Hematopoietic multipotent progenitor cell (in vitro differentiated cells): Measurements from ENCODE around the gene GPR137B. TPM values are rescaled to one million over a fixed set of nuclear protein-coding genes. Genes with fewer than 3 reads are reported as not detected.

ENCODE experiments used
- DNase-seq, 3 donors: peaks; one replicate each; pipeline ENCODE4 v3.0.0-alpha.2; 2011 to 2015; ENCODE audit warnings: low read depth in 2 of 3, low spot score in 2 of 3
- total RNA-seq: library from RNA; depleted of rRNA; stranded (reverse); fragments of >200 nt; gene quantifications from one replicate; pipeline ENCODE4 v1.2.3, GENCODE V29; 2012

GPR137B gene
- total RNA-seq, 1 donor: 11.6 TPM

DNA sequence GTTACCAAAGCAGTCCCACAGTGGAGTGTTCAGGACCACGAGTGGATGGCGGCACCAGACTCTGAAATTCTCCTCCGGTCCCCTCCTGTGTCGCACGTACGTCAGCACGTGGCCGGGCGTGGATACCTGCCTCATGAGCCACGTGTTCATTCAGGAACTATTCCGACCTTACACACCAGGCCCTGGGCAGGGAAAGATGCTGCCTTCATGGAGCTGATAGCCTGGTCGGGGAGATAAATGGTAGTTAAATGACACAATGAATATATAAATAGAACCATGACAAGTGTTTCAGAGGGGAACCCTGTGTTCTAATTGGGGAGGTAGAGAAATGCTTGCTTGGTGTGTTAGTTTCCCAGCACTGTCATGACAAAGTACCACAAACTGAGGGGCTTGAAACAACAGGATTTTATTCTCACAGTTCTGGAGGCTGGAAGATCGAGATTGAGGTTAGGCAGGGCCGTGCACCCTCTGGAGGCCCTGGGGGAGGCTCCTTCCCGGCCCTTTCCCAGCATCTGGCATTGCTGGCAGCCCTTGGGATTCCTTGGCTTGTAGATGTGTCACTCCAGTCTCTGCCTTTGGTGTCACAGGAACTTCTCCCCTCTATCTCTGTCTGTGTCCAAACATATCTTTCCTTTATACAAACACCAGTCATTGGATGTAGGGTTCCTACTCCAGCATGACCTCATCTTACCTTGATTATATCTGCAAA is 28.9 kb upstream of the GPR137B start:
- no peak for DNase-seq

DNA sequence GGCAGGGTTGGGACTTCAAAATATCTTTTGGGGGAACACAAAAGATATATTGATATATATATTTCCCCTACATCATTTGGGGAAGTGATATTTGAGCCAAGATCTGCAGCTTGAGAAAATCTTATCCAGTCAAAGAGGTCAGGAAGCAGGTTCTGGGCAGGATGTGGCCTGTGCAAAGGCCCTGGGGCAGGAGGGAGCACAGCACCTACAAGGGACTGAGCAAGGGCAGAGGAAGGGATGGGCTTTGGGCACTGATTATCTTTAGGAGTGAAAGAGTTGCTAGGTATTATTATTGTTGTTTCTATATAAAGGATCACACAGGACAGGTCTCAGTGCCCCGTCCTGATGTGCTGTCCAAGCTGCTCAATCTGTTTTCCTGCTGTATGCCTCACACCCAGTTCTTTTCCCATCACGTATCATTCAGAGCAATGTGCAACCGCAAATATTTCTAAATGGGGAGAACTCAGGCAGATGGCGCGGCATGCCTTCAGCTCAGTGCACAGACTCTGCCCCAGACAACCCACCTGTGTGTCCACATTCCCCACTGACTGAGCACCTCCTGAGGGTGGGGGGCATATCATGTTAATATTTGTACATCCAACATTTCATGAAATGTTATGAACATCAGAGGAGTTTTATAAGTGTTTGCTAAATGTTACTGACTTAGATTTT is 28.1 kb upstream of the GPR137B start:
- DNase-seq: no peak

GRCh38 chr1:236117710-236118109 is 24.6 kb upstream of the GPR137B start:
- no peak for DNase-seq

DNA sequence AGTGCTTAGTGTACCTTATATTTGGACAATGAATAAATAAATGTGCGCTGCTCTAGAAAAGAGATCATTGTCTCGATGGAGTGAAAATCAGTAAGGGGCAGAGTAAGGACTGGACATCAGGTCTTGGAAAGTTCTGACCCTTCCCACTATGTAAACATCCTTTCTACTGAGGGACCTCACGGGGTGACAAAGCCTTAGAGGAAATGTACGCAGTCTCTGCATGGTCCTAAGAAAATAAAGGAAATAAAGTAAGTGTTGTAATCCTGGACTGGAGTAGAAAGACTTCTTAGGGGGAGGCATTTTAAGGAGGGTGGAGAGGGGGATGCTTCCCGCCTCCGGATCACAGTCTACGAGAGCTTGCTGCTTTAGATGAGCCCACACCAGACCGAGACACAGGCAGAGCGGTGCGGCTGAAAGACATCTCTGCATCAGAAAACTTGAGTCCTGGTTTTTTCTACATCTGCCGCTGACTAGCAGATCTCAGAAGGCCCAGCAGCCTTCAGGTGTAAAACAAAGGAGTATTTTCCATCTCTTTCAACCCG is 22.3 kb upstream of the GPR137B start:
- no peak for DNase-seq

DNA sequence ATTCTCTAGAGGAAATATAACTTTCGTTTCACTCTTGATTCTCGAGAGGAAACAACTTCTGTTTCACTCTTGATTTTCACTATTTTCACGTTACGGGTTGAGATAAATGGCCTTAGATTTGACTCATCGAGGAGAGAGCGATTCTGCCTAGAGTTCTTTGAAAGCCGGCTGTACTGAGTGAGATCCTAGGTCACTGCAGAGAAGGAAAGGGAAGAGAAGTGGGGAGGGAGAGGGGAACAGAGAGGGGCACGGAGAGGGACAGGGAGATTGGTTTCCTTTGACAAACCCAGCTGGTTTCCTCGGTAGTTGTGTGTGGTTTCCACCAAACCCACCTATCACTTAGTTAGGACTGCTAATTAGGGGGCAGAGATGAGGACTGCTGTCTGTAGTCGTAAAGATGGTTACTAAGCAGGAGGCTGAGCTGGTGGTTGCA is 21.6 kb upstream of the GPR137B start:
- peak in 2 of 3 donors; percentile 18 to 52 for DNase-seq

DNA sequence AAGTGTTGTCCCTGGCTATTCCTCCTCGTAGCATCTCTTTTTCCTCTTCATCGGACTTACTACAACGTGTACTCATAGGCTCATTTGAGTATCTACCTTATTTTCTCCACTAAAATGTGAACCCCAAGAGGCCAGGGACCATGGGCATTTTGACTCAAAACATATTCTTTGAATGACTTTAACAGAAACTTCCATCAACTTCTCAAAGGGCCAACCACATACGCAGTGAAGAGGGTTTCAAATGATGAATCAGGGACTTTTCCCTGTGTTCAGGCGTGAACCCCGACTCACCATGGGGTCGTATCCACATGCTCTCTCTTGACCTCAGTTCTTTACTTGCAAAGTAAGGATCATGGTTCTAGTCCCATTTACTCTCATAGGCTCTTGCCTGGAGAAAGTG is 20.2 kb upstream of the GPR137B start:
- DNase-seq: no peak

GRCh38 chr1:236123563-236123962 is 18.8 kb upstream of the GPR137B start:
- DNase-seq: no peak

DNA sequence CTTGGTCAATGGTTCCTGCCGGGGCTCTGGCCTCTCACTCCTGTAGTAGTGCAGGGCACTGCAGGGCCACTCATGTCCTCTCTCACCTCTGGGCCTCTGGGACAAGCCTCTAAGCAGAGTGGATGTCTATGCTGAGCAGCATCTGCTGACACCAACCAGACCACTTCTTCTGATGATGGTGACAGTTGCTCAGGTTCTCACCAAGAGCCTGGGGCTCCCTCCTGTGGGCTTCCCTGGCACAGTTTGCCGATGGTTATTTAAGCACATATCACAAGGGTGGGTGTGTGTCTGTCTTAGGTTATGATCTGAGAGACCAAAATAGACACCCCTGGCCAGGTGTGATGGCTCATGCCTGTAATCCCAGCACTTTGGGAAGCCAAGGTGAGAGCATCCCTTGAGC is 17.4 kb upstream of the GPR137B start:
- DNase-seq: peak in 2 of 3 donors; percentile 18 to 41

GRCh38 chr1:236127045-236127444 is 15.3 kb upstream of the GPR137B start:
- no peak for DNase-seq

DNA sequence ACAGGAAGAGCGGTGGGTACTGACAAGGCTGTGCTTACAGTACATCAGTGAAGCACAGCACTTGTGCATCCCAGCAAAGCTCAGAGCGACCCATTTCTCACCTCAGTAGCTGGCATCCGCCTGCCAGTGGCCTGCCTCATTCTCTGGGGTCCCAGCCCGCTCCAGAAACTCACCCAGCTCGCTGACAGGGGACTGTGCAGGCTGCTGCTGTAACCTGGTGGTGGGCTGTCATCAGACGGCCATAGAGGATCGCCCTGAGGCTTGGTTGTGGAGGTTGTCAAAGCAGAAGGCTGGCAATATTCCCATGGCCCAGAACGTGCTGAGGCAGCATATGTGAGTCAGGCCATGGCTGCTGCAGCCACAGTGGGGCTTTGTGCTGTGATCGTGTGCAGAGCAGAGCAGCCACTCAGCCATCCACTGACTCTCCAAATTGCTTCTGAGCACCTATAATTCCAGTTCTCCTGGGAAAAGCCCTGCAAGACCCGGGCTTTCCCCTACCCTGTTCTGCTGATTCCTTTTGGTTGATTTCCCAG is 13.6 kb upstream of the GPR137B start:
- DNase-seq: no peak

- no peak for DNase-seq
Measured at GRCh38 chr1:236129306-236129705, 13.0 kb upstream of the GPR137B start.

- no peak for DNase-seq
Measured at GRCh38 chr1:236130372-236130771, 12.0 kb upstream of the GPR137B start.

DNA sequence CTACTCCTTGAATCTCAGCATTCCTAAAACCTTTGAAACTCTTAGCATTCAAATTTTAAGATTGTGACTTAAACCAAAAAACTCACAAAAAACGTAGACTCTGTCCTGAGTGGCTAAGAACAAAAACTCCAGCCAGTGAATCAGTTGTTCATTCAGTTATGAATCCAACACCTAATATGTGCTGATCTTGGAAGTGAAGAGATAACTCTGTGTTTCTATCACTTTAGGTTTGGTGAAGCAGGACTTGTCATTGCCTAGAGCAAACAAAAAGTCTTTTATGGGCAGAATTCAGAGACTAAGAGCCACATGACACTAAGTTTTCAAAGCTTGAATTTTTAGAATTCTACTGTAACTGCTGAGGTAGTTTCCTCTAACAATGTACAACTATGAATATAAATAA is 10.4 kb upstream of the GPR137B start:
- no peak for DNase-seq

DNA sequence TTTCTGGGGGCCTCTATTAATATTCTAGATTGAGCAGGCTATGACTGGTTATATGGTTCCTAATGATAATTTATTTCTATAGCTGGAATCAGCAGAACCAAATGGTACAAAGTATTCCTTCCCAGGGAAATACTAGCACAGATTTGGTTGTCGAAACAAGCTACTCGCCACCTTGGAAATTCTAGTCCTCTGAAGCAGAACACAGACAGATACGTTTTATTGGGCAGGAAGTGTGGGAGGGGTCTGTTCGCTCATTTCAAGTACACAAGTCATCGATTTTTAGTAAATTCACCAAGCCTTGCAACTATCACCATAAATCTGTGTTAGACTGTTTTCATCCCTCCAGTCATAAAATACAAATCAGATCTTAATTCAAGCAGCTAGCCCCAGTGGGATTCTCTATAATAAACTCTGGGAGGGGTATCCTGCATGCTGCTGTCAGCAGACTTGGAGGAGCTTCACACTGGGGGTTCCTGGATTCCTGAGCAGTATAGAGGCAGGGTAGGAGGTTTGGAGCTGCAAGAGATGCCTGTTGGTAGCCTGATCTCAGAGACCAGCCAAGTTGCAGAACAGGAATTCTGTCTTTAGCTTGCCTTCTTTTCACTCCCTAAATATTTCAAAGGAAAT is 9.8 kb upstream of the GPR137B start:
- no peak for DNase-seq

- DNase-seq: no peak
Measured at GRCh38 chr1:236133339-236133738, 9.0 kb upstream of the GPR137B start.

- DNase-seq: no peak
Measured at GRCh38 chr1:236133802-236134201, 8.5 kb upstream of the GPR137B start.

DNA sequence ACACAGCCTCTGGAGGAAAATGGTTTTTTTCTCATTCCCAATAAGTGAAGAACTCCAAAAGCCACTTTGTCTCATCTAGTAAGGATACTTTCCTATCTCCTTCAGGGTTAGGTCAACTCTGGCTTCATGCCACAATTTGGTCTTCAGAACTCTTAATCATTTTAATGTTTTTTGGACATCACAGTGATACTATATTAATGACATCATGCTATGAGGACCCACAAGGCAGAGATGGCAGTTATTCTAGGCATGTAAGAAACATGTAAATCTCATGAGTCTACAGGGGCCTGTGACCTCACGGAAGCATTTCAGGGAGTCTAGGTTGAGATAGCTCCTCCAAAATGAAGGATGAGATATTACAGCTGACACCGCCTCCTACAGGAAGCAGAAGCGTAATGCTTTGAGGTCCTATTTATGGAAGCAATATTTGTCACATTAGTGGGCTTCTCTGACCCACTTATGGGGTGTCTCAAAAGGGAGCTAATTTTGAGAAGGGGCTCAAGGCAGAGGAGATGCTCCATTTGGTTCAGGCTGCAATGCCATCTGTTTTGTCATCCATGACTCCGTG is 5.0 kb upstream of the GPR137B start:
- DNase-seq: no peak

DNA sequence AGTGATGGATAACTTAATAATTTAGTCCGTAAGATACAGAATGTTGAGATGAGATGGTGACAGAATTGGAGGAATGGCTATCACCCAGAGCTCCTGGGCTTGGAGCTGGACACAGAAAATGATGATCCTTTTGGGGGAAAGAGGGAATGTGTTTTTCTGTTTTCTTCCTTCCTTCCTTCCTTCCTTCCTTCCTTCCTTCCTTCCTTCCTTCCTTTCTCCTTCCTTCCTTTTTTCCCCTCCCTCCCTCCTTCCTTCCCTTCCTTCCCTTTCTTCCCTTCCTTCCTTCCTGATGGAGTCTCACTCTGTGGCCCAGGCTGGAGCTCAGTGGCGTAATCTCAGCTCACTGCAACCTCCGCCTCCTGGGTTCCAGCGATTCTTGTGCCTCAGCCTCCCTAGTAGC is 2.8 kb upstream of the GPR137B start:
- no peak for DNase-seq

- DNase-seq: no peak
Measured at GRCh38 chr1:236140705-236141446, 1.5 kb upstream of the GPR137B start.
